HG03139 (cell line): Measurements from ENCODE around the gene SNX8.
"Not testable (repeated sequence)": the region's sequence is repeated elsewhere in the genome, so short reads cannot be mapped to it uniquely, and the experiment has no call there.

Source experiments
- ATAC-seq: cut with Tn5 transposase; IDR thresholded peaks from one replicate; pipeline ENCODE4 v1.9.1; 2021; ENCODE audit not compliant: unreplicated experiment

SNX8 gene

GRCh38 chr7:2326951-2327350 is 12.7 kb upstream of the SNX8 start:
- ATAC-seq: no peak

GRCh38 chr7:2325162-2325561 is 10.9 kb upstream of the SNX8 start:
- ATAC-seq: no peak

GRCh38 chr7:2321020-2321419 is 6.8 kb upstream of the SNX8 start:
- ATAC-seq: no peak

GRCh38 chr7:2317556-2318293 is 3.5 kb upstream of the SNX8 start:
- ATAC-seq: no peak

GRCh38 chr7:2316578-2316977 is 2.3 kb upstream of the SNX8 start:
- no peak for ATAC-seq

GRCh38 chr7:2315787-2316186 is 1.5 kb upstream of the SNX8 start:
- ATAC-seq: no peak

GRCh38 chr7:2314956-2315530 is 802 bp upstream of the SNX8 start:
- ATAC-seq: not testable (repeated sequence)

GRCh38 chr7:2313450-2314208 is 612 bp downstream of the SNX8 start:
- ATAC-seq: no peak

- no peak for ATAC-seq
These were observed 1.8 kb downstream of the SNX8 start for GRCh38 chr7:2312267-2312929.

- no peak for ATAC-seq
These were observed 4.3 kb downstream of the SNX8 start for GRCh38 chr7:2309889-2310331.

GRCh38 chr7:2307690-2308107 is 6.5 kb downstream of the SNX8 start:
- no peak for ATAC-seq

GRCh38 chr7:2306688-2307087 is 7.6 kb downstream of the SNX8 start:
- no peak for ATAC-seq

GRCh38 chr7:2305258-2305657 is 9.0 kb downstream of the SNX8 start:
- not testable (repeated sequence) for ATAC-seq

GRCh38 chr7:2303520-2303919 is 10.7 kb downstream of the SNX8 start:
- ATAC-seq: not testable (repeated sequence)

- ATAC-seq: not testable (repeated sequence)
These were observed 11.4 kb downstream of the SNX8 start for GRCh38 chr7:2302743-2303397.

- no peak for ATAC-seq
These were observed 12.8 kb downstream of the SNX8 start for GRCh38 chr7:2301511-2301863.

- ATAC-seq: no peak
These were observed 14.2 kb downstream of the SNX8 start for GRCh38 chr7:2299870-2300512.

- ATAC-seq: peak; percentile 39
These were observed 15.0 kb downstream of the SNX8 start for GRCh38 chr7:2299131-2299829.

GRCh38 chr7:2296832-2297231 is 17.4 kb downstream of the SNX8 start:
- no peak for ATAC-seq
